OCI-LY3 (cell line): ENCODE results near the gene CLTCL1.
A peak's percentile ranks its signal among the peaks of the same experiment; 100 is the strongest.
"Not testable (repeated sequence)": the region's sequence is repeated elsewhere in the genome, so short reads cannot be mapped to it uniquely, and the experiment has no call there.

ENCODE experiments used
- H2AFZ ChIP-seq: fragments of 200-600, 300-600 bp; shearing (Covaris generic); 2 replicates; pipeline ENCODE4 v1.6.0; 2014; ENCODE audit warnings: antibody characterized with exemption, low read depth, low read length
- H3K27ac ChIP-seq: fragments of 200-600, 300-600 bp; sonication (generic); 2 replicates; pipeline ENCODE4 v1.5.1; 2014; ENCODE audit warnings: mild to moderate bottlenecking, low read length, moderate library complexity, mixed read lengths
- H3K27me3 ChIP-seq: fragments of 200-600, 300-600 bp; sonication (generic); 2 replicates; pipeline ENCODE4 v1.6.1; 2014; ENCODE audit warnings: low read depth, low read length, mixed read lengths
- H3K36me3 ChIP-seq: fragments of 200-600, 300-600 bp; sonication (generic); replicated peaks from 2 replicates; pipeline ENCODE3; 2014; ENCODE audit warnings: low read depth, low read length, mixed read lengths
- H3K4me1 ChIP-seq: fragments of 300-600, 200-600 bp; sonication (generic); 2 replicates; pipeline ENCODE4 v1.6.1; 2014; ENCODE audit warnings: low read length, mixed read lengths
- H3K4me2 ChIP-seq: fragments of 200-600, 300-600 bp; sonication (generic); 2 replicates; pipeline ENCODE4 v1.6.1; 2014; ENCODE audit warnings: low read length, mixed read lengths
- H3K4me3 ChIP-seq: fragments of 300-600, 200-600 bp; sonication (generic); 2 replicates; pipeline ENCODE4 v1.5.1; 2014; ENCODE audit warnings: antibody characterized with exemption, mild to moderate bottlenecking, low read length, moderate library complexity
- H3K79me2 ChIP-seq: fragments of 300-600, 200-600 bp; shearing (Covaris generic); 2 replicates; pipeline ENCODE4 v1.6.1; 2014; ENCODE audit warnings: mild to moderate bottlenecking, low read length, mixed read lengths
- H3K9ac ChIP-seq: fragments of 300-600, 200-600 bp; shearing (Covaris generic); 2 replicates; pipeline ENCODE4 v1.6.0; 2014; ENCODE audit warnings: mild to moderate bottlenecking, low read length, moderate library complexity
- H3K9me3 ChIP-seq: fragments of 200-600, 300-600 bp; shearing (Covaris generic); 2 replicates; pipeline ENCODE4 v1.6.1; 2014; ENCODE audit warnings: low read length, mixed read lengths; ENCODE audit not compliant: insufficient read depth
- H4K20me1 ChIP-seq: fragments of 200-600, 300-600 bp; sonication (generic); 2 replicates; pipeline ENCODE4 v1.6.1; 2016; ENCODE audit warnings: low read length, mixed read lengths; ENCODE audit not compliant: insufficient read depth
- CTCF ChIP-seq: fragments of 200-600, 300-600 bp; sonication (generic); IDR thresholded peaks from 2 replicates; pipeline ENCODE4 v1.5.1; 2014; ENCODE audit warnings: antibody characterized with exemption, low read length, low read depth
- EZH2phosphoT487 ChIP-seq: fragments of 200-600 bp; shearing (Covaris generic); IDR thresholded peaks from 2 replicates; pipeline ENCODE4 v1.6.1; 2018; ENCODE audit warnings: antibody characterized with exemption, mixed run types, low read depth

The CLTCL1 gene

GRCh38 chr22:19270873-19271272 lies 20.6 kb downstream of the CLTCL1 start:
- no peak overlapping the region for H3K9ac ChIP-seq

GRCh38 chr22:19266547-19267086 lies 24.9 kb downstream of the CLTCL1 start:
- H2AFZ ChIP-seq = no peak overlapping the region
- no peak overlapping the region for H3K9ac ChIP-seq
- TF ChIP-seq CTCF (no peak), EZH2phosphoT487 (no peak)
- H3K4me1 ChIP-seq = no peaks in the 10 kb centered on the region
- no peak overlapping the region for H3K4me3 ChIP-seq
- no peak overlapping the region for H3K4me2 ChIP-seq
- no peaks in the 10 kb centered on the region for H3K36me3 ChIP-seq
- no peak overlapping the region for H3K27ac ChIP-seq
- peaks cover 10% of the 10 kb centered on the region for H3K9me3 ChIP-seq
- H4K20me1 ChIP-seq = no peaks in the 10 kb centered on the region
- H3K27me3 ChIP-seq = no peaks in the 10 kb centered on the region
- H3K79me2 ChIP-seq = no peaks in the 10 kb centered on the region

More at GRCh38 chr22:19270873-19271272, 20.6 kb downstream of the CLTCL1 start:
- peaks cover 10% of the 10 kb centered on the region for H3K9me3 ChIP-seq
- TF ChIP-seq EZH2phosphoT487 = no peak
- no peaks in the 10 kb centered on the region for H3K27me3 ChIP-seq
- H3K27ac ChIP-seq = no peak overlapping the region
- H3K36me3 ChIP-seq = no peaks in the 10 kb centered on the region
- no peak overlapping the region for H3K4me2 ChIP-seq
- no peaks in the 10 kb centered on the region for H4K20me1 ChIP-seq
- H3K4me3 ChIP-seq = no peak overlapping the region
- H3K79me2 ChIP-seq = no peaks in the 10 kb centered on the region
- H3K4me1 ChIP-seq = no peaks in the 10 kb centered on the region
- H2AFZ ChIP-seq = no peak overlapping the region

GRCh38 chr22:19265779-19266178 lies 25.7 kb downstream of the CLTCL1 start:
- Histone ChIP-seq H4K20me1 (no peaks in the 10 kb centered on the region), H3K4me2 (no peak overlapping the region), H3K27ac (no peak overlapping the region), H3K4me1 (no peaks in the 10 kb centered on the region), H3K9me3 (peaks cover 10% of the 10 kb centered on the region), H3K4me3 (no peak overlapping the region), H3K36me3 (no peaks in the 10 kb centered on the region), H3K27me3 (no peaks in the 10 kb centered on the region), H2AFZ (no peak overlapping the region), H3K9ac (no peak overlapping the region), H3K79me2 (no peaks in the 10 kb centered on the region)
- TF ChIP-seq CTCF = no peak
- no peak for TF ChIP-seq EZH2phosphoT487

- TF ChIP-seq EZH2phosphoT487 = no peak
- no peaks in the 10 kb centered on the region for H4K20me1 ChIP-seq
- H3K4me1 ChIP-seq = peaks cover 9% of the 10 kb centered on the region
- no peaks in the 10 kb centered on the region for H3K27me3 ChIP-seq
- no peak overlapping the region for H3K4me3 ChIP-seq
- H3K9me3 ChIP-seq = no peaks in the 10 kb centered on the region
- H3K36me3 ChIP-seq = no peaks in the 10 kb centered on the region
- no peaks in the 10 kb centered on the region for H3K79me2 ChIP-seq
- H3K4me2 ChIP-seq = no peak overlapping the region
- no peak overlapping the region for H2AFZ ChIP-seq
- H3K27ac ChIP-seq = no peak overlapping the region
- no peak overlapping the region for H3K9ac ChIP-seq
Measured at GRCh38 chr22:19260804-19261203, 30.7 kb downstream of the CLTCL1 start.

GRCh38 chr22:19260194-19260593 lies 31.3 kb downstream of the CLTCL1 start:
- H3K4me2 ChIP-seq = peak overlapping the region; percentile 82
- peak overlapping the region; percentile 6; the same call in 1 of the 2 replicates for H3K9ac ChIP-seq
- H3K9me3 ChIP-seq = no peaks in the 10 kb centered on the region
- no peak overlapping the region for H3K27ac ChIP-seq
- H3K36me3 ChIP-seq = no peaks in the 10 kb centered on the region
- H2AFZ ChIP-seq = peak overlapping the region; percentile 97
- peaks cover 9% of the 10 kb centered on the region for H3K4me1 ChIP-seq
- H3K79me2 ChIP-seq = no peaks in the 10 kb centered on the region
- H3K4me3 ChIP-seq = peak overlapping the region; percentile 56
- no peak for TF ChIP-seq EZH2phosphoT487
- no peak for TF ChIP-seq CTCF
- no peaks in the 10 kb centered on the region for H4K20me1 ChIP-seq
- H3K27me3 ChIP-seq = no peaks in the 10 kb centered on the region

- H3K9me3 ChIP-seq, H3K79me2 ChIP-seq, H3K36me3 ChIP-seq, H3K4me3 ChIP-seq, H4K20me1 ChIP-seq, H3K4me1 ChIP-seq, H3K27me3 ChIP-seq, H3K4me2 ChIP-seq, H3K27ac ChIP-seq, H3K9ac ChIP-seq, H2AFZ ChIP-seq: not testable (repeated sequence)
Measured at GRCh38 chr22:19258968-19259288, 32.6 kb downstream of the CLTCL1 start.
